Upper lobe of left lung (tissue), 6 donors: ENCODE data around the gene OR7E24. TPM values are rescaled to one million over a fixed set of nuclear protein-coding genes. Genes with fewer than 3 reads are reported as not detected.
"Not testable (repeated sequence)": the region's sequence is repeated elsewhere in the genome, so short reads cannot be mapped to it uniquely, and the experiment has no call there.

Source experiments
- ATAC-seq, 2 donors: fragments of 200-7000 bp; cut with Tn5 transposase; one replicate each; pipeline ENCODE4 v1.9.1; 2022; ENCODE audit warnings: mild to moderate bottlenecking in 2 of 2, moderate library complexity in 2 of 2; ENCODE audit not compliant: low FRiP score in 2 of 2
- DNase-seq, 2 donors: peaks; one replicate each; pipeline ENCODE4 v3.0.0-alpha.2; 2019 to 2020
- H3K27ac ChIP-seq, 4 donors: fragments of 200-600 bp; sonication (generic); one replicate each; pipeline ENCODE4 v1.5.1; 2016 to 2019
- H3K27me3 ChIP-seq, 4 donors: fragments of 200-600 bp; sonication (generic); one replicate each; pipeline ENCODE4 v1.5.1; 2017 to 2019
- H3K36me3 ChIP-seq, 4 donors: fragments of 200-600 bp; sonication (generic); one replicate each; pipeline ENCODE4 v1.5.1; 2016 to 2019
- H3K4me1 ChIP-seq, 4 donors: fragments of 200-600 bp; sonication (generic); one replicate each; pipeline ENCODE4 v1.5.1; 2018 to 2019
- H3K4me3 ChIP-seq, 4 donors: fragments of 200-600 bp; sonication (generic); one replicate each; pipeline ENCODE4 v1.5.1; 2017 to 2019; ENCODE audit warnings: mild to moderate bottlenecking in 2 of 4, moderate library complexity in 1 of 4
- H3K9me3 ChIP-seq, 4 donors: fragments of 200-600 bp; sonication (generic); one replicate each; pipeline ENCODE4 v1.5.1; 2018 to 2019
- EP300 ChIP-seq, 4 donors: sonication (generic); formaldehyde crosslinking; IDR thresholded peaks; one replicate each; pipeline ENCODE4 v1.5.1; 2017; ENCODE audit warnings: antibody characterized with exemption in 4 of 4, control low read depth in 2 of 4
- POLR2A ChIP-seq, 4 donors: fragments of 450-650 bp; IDR thresholded peaks; one replicate each; pipeline ENCODE4 v1.5.1; 2016 to 2017; ENCODE audit warnings: antibody characterized with exemption in 4 of 4, mild to moderate bottlenecking in 2 of 4
- POLR2AphosphoS5 ChIP-seq, 2 donors: sonication (generic); formaldehyde crosslinking; IDR thresholded peaks; one replicate each; pipeline ENCODE4 v1.5.1; 2017; ENCODE audit warnings: antibody characterized with exemption in 2 of 2
- WGBS, 2 donors: methylation state at CpG; one replicate each; pipeline ENCODE4 v1.1.5; 2017 to 2018; 5-methylcytosine and 5-hydroxymethylcytosine counted together
- total RNA-seq, 6 donors: library from RNA; depleted of rRNA in 4 of 6; stranded (reverse); fragments of >200 nt in 4 of 6; gene quantifications; one replicate each; pipeline versions ENCODE4 v1.1.0 to v1.2.1, GENCODE V29; 2016 to 2021
- TF ChIP-seq, protein P1 (sequence below), 6 experiments: fragments of 450-650 bp in 4 of 6; fragments of 200-600 bp in 2 of 6; sonication (generic) in 2 of 6; IDR thresholded peaks; one replicate each; pipeline ENCODE4 v1.5.1; 2016 to 2019; ENCODE audit warnings: antibody characterized with exemption in 6 of 6
- donor health status: DM: no; HTN: no; CAD: no; lungs with moderate emphysema.
- donor health status: DM: no; HTN: yes; CAD: no; lungs with severe emphysema.

The OR7E24 gene
- not detected for total RNA-seq

DNA sequence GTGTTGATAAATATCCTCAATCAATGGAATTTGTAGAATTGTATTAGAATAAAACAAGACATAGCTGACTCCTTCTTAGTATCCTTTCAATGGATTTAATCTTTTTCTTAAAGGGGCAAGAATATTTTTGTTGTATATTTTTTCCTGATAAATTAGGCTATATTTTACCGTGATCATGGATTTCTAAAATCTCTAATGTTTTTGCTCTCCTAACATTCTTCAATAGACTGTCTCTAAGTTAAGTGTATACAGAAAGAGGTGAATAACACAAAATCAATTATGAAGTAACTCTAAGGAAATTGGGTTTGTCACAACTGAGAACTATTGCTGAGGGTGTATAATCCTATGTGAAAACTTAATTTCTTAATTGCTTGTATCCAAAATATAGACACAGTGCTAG, at the start of gene OR7E24:
OR7E24 (plus strand) TSS at position 301 of the 400 bp plus-strand sequence. CDS start 114 bp downstream, outside the sequence.
- Histone ChIP-seq H3K27ac (no peak within 1 kb of the TSS), H3K27me3 (no peaks in the 10 kb centered on the region), H3K4me3 (no peak within 1 kb of the TSS), H3K4me1 (no peaks in the 10 kb centered on the region), H3K9me3 (no peaks in the 10 kb centered on the region), H3K36me3 (no peaks in the 10 kb centered on the region)
- DNase-seq, result no peak
- 69 to 72% methylated on average over 1 of the region's 1 CpG for WGBS, 2 donors
- TF ChIP-seq POLR2A (IDR thresholded peaks at IDR 0.05) (no peak), POLR2AphosphoS5 (IDR thresholded peaks at IDR 0.05) (no peak), EP300 (IDR thresholded peaks at IDR 0.05) (no peak)
- TF ChIP-seq, protein P1, sequence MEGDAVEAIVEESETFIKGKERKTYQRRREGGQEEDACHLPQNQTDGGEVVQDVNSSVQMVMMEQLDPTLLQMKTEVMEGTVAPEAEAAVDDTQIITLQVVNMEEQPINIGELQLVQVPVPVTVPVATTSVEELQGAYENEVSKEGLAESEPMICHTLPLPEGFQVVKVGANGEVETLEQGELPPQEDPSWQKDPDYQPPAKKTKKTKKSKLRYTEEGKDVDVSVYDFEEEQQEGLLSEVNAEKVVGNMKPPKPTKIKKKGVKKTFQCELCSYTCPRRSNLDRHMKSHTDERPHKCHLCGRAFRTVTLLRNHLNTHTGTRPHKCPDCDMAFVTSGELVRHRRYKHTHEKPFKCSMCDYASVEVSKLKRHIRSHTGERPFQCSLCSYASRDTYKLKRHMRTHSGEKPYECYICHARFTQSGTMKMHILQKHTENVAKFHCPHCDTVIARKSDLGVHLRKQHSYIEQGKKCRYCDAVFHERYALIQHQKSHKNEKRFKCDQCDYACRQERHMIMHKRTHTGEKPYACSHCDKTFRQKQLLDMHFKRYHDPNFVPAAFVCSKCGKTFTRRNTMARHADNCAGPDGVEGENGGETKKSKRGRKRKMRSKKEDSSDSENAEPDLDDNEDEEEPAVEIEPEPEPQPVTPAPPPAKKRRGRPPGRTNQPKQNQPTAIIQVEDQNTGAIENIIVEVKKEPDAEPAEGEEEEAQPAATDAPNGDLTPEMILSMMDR (IDR thresholded peaks at IDR 0.05), result no peak
- ATAC-seq, result no peak

DNA sequence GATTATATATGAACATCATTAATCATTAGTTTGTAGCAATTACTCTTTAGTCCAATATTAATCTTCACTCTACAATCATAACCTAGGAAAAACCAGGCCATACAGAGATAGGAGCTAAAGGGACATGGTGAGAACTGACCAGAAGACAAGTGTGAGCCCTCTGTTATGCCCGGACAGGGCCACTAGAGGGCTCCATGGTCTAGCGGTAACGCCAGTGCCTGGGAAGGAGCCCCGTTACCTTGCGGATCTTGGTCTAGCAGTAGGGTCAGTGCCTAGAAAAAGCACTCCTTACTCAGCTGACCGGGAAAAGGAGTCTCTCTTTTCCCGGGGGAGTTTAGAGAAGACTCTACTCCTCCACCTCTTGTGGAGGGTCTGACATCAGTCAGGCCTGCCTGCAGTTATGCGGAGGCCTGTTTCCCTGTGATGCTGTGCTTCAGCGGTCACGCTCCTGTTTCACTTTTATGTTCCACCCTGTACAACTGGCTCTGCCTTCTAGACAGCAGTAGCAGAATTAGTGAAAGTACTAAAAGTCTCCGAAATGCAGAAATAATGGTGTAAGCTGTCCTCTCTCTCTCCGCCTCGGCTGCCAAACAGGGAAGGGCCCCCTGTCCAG, 45.1 kb upstream of the OR7E24 start:
- peak overlapping the region in 3 of 4 donors; percentile 6 to 40 (median 28) for H3K4me3 ChIP-seq
- H3K36me3 ChIP-seq, result no peaks in the 10 kb centered on the region
- H3K4me1 ChIP-seq, result peaks cover 0 to 4% (median 0%) of the 10 kb centered on the region in 4 donors
- ATAC-seq, result peak in 1 of 2 donors; percentile 80
- WGBS, 2 donors, result 29 to 38% methylated on average over 13 of the region's 13 CpGs
- no peak overlapping the region for H3K27ac ChIP-seq
- no peaks in the 10 kb centered on the region for H3K9me3 ChIP-seq
- TF ChIP-seq POLR2AphosphoS5 (IDR thresholded peaks at IDR 0.05), result no peak
- TF ChIP-seq, protein P1 (IDR thresholded peaks at IDR 0.05), result peak; percentile 68 to 94 (median 84)
- peak in 1 of 2 donors; percentile 61 for DNase-seq
- H3K27me3 ChIP-seq, result no peaks in the 10 kb centered on the region

DNA sequence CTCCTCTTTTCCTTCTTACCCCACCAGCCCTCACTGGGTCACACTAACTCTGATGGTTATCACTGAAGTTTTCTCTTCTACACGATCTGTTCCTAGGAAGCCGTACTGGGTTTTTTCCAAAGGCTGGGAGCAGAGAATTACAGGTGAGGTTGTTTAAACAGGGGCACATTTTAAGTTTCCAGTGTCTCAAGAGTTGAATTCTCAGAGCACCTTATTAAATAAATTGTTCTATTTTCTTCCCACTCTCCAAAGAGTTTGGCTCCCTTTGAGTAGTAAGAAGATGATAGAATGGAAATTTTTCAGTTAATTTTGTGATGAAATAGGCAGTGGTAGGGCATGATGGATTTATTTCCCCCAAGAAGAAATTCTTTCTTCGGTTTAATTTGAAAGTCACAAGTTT, 31.2 kb upstream of the OR7E24 start, which contains the start of gene OR7D4:
OR7D4 (minus strand) TSS at position 101 of the 400 bp plus-strand sequence. CDS start 4,752 bp downstream, outside the sequence.
- Histone ChIP-seq H3K36me3 (no peaks in the 10 kb centered on the region), H3K4me3 (no peak within 1 kb of the TSS), H3K9me3 (peaks cover 0 to 6% (median 0%) of the 10 kb centered on the region in 4 donors), H3K4me1 (no peaks in the 10 kb centered on the region), H3K27ac (no peak within 1 kb of the TSS), H3K27me3 (no peaks in the 10 kb centered on the region)
- DNase-seq, result no peak
- TF ChIP-seq POLR2A (IDR thresholded peaks at IDR 0.05) (no peak), EP300 (IDR thresholded peaks at IDR 0.05) (no peak), POLR2AphosphoS5 (IDR thresholded peaks at IDR 0.05) (no peak)
- TF ChIP-seq, protein P1 (IDR thresholded peaks at IDR 0.05), result no peak
- no peak for ATAC-seq
- 63 to 75% methylated on average over 3 of the region's 3 CpGs for WGBS, 2 donors

DNA sequence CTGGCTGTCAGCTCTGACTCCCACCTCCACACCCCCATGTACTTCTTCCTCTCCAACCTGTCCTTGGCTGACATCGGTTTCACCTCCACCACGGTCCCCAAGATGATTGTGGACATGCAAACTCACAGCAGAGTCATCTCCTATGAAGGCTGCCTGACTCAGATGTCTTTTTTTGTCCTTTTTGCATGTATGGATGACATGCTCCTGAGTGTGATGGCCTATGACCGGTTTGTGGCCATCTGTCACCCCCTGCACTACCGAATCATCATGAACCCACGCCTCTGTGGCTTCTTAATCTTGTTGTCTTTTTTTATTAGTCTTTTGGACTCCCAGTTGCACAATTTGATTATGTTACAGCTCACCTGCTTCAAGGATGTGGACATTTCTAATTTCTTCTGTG, 506 bp downstream of the OR7E24 start:
- TF ChIP-seq, protein P1 (IDR thresholded peaks at IDR 0.05), result no peak
- TF ChIP-seq POLR2AphosphoS5 (IDR thresholded peaks at IDR 0.05), result no peak
- TF ChIP-seq EP300 (IDR thresholded peaks at IDR 0.05), result no peak
- no peak for TF ChIP-seq POLR2A (IDR thresholded peaks at IDR 0.05)
- DNase-seq, result no peak
- Histone ChIP-seq H3K27me3 (no peaks in the 10 kb centered on the region), H3K36me3 (no peaks in the 10 kb centered on the region), H3K27ac (no peak overlapping the region), H3K4me3 (no peak overlapping the region), H3K9me3 (no peaks in the 10 kb centered on the region), H3K4me1 (no peaks in the 10 kb centered on the region)
- WGBS, 2 donors, result 74 to 77% methylated on average over 5 of the region's 5 CpGs
- no peak for ATAC-seq

DNA sequence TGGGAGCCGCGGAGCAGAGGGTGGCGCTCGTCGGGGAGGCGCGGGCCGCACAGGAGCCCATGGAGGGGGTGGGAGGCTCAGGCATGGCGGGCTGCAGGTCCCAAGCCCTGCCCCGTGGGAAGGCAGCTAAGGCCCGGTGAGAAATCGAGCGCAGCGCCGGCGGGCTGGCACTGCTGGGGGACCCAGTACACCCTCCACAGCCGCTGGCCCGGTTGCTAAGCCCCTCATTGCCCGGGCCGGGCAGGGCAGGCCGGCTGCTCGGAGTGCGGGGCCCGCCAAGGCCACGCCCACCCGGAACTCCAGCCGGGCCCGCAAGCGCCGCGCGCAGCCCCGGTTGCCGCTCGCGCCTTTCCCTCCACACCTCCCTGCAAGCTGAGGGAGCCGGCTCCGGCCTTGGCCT, 32.8 kb downstream of the OR7E24 start:
- ATAC-seq, H3K36me3 ChIP-seq, H3K27me3 ChIP-seq, H3K4me1 ChIP-seq, H3K27ac ChIP-seq: not testable (repeated sequence)
- peaks cover 11 to 45% (median 39%) of the 10 kb centered on the region in 4 donors for H3K9me3 ChIP-seq
- 0 to 40% methylated on average over 2 to 3 of the region's 38 CpGs for WGBS, 2 donors
- H3K4me3 ChIP-seq, result peak overlapping the region in 2 of 4 donors; percentile 16 to 27
- peak in 1 of 2 donors; percentile 76 for DNase-seq
